GM21576 (cell line): Measurements from ENCODE around the gene COG4.

Source experiments
- ATAC-seq: cut with Tn5 transposase; IDR thresholded peaks from one replicate; pipeline ENCODE4 v1.9.1; 2021; ENCODE audit warnings: mild to moderate bottlenecking, moderate library complexity; ENCODE audit not compliant: unreplicated experiment

The COG4 gene

DNA sequence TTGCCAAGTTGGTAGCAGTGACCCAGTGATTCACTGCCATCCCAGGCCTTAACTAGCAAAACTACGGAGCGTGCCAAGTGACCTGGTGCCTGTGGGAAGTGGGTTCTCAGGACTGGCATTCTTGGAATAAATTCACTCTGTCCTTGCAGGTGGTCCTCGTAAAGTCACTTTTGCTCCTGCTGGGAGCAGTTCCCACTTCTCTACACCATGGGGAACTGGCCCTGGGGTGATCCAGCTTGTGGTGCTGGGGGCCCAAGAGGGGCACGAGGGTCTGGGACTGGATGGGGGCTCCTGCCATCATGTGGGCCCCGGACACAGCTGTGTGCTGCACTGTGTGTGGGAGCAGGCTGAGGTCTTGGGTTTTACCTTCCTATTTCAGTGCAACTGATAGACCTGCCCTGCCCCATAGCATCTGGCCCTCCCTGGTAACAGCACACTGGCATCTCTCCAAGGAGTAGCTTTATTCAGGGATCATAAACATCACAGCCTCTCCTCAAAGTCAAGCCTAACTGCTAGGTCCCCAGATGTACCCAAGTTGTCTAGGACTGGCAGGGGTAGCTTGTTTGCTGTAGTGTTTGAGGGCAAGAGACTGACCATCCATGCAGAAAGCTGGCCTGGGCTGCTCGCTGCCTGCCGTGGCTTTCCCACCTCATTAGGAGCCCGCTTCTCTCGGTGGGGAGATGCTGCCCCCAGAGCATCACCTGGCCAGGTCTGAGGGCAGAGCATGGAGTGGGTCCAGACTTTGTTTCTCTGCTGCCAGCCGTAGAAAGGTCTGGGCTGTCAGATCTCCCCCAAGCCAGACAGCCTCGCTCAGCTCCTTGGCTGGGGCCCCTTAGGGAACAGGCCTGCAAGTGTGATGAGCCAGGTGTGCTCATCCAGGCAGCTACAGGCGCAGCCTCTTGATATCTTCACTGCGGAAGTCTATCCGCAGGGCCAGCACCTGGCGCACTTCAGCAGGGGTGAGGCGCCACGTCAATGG, 42.9 kb downstream of the COG4 start:
- no peak for ATAC-seq

DNA sequence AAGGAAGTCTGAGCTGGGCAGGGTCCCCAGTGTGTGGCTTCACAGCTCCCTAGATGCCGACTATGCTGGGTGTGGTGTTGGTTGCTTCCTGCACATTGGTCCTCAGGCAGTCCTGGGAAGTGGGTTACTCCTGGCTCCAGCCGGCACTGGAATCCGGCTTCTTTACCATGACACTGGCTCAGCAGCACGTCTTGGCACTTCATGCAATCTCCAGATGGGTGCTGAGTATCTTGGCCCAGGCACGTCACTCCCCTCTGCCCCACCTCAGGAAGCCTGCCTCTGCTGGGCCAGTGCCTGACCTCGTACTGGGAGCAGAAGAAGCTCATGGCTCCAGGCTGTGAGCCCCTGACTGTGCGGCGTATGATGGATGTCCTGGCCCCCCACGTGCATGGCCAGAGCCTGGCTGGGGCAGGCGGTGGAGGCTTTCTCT, 44.4 kb downstream of the COG4 start:
- ATAC-seq = no peak

DNA sequence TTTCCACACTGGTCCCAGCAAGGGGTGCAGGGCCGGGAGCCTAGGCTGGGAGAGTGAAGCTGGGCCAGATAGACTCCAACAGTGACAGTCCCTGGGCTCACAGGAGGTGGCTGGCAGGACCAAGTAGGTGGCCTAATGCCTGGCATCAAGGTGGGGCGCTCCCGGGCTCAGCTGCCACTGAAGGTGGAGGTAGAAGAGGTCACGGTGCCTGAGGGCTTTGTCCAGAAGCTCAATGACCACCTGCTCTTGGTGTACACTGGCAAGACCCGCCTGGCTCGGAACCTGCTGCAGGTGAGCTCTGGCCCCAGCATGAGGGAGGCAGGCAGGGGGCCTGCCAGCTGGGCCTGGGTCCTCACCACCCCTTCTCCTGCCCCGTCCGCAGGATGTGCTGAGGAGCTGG, 45.2 kb downstream of the COG4 start:
- no peak for ATAC-seq

DNA sequence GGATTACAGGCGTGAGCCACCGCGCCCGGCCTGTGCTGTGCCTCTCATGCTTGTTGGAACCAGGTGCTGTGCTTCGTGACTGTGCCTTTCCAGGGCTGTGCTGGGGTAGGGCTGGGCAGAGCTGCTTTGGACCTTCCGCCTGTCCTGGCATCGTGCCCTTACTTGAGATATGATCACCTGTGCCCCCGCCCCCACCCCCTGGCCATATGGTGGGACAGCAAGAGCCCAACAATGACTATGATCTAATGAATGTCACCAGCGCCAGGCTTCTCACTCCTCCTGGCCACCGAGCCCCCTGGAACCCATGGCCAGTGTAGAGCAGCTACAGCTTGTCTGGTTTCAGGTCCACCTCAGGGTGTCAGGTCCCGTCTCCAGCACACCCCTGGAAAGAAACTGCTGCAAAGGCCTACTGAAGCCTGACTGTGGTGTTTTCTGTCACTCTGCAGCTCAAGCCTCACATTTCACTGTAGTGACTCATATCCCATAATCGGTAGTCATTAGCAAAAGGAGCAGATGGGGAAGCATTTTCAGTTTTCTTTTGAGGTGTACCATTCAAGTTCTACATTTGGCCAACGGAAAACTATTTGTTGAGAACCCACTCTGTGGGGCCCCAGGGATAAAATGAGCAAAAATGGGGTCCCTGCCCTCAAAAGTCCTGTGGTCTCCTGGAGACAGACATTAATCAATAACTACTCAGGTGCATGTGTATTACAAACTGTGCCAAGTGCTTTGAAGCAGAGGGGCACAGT, 46.9 kb downstream of the COG4 start:
- ATAC-seq = peak; percentile 68

DNA sequence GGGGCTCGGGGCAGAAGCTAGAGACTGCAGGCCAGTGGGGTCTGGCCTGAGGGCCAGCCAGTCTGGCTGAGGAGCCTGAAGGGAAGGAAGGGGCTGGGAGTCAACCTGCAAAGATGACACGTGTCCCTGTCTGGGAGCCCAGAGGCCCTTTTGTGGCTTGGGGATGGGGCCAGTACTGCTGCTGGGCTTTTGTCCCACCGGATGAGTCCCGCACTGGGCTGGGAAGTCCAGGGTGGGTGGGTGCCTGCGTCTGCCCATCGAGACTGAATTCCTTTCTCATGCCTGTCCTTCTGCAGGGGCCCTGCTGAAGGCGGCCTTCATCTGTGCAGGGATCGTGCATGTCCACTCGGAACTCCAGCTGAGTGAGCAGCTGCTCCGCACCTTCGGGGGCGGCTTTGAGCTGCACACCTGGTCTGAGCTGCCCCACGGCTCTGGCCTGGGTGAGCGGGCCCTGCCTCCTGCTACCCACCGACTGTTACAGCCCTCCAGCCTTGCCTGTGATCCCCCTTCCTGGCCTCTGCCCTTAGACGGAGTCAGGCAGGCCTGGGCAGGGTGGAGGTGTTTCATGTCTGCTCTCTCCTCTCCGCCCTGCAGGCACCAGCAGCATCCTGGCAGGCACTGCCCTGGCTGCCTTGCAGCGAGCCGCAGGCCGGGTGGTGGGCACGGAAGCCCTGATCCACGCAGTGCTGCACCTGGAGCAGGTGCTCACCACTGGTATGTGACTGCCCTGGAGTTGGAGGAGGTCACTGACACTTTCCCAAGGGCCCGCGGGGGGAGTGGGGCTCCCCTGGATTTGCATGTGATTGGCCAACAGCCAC, 48.1 kb downstream of the COG4 start:
- no peak for ATAC-seq

- no peak for ATAC-seq
Measured at GRCh38 chr16:70474320-70475053, 48.9 kb downstream of the COG4 start.

- ATAC-seq = no peak
Measured at GRCh38 chr16:70473446-70474319, 49.7 kb downstream of the COG4 start.

- no peak for ATAC-seq
Measured at GRCh38 chr16:70472786-70473433, 50.4 kb downstream of the COG4 start.

GRCh38 chr16:70470927-70471341, 52.4 kb downstream of the COG4 start:
- ATAC-seq = no peak

DNA sequence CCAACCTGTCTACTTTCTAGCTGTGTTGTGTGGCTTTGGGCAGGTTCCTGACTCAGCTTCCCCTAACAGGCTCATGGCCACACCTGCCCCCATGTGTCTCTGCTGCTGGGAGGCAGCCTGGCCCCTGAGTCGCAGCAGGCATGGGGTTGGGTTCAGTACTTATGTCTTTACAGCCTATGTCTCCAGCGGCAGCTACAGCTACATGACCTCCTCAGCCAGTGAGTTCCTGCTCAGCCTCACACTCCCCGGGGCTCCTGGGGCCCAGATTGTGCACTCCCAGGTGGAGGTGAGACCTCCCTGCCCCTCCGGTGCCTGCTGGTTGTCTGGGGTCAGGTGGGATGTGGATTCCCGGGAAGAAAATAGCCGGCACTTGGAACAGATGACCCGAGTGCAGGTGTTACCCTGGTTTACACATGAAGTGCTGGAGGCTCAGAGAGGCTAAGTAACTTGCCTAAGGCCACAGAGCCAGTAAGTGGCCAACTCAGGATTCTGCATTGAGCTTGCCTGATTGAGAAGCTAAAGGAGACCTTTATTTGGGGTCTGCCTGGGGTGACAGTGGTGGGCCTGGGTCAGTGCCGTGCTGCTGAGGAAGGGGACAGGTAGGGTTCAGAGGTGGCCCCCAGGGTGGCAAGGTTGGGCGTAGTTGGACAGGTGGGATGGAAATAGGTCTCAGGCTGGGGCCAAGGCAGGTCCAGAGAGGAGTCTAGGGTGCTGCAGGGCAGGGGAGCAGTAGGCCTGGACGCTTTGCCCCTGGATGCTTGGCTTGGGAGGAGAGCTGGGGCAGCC, 53.0 kb downstream of the COG4 start:
- ATAC-seq = no peak

- ATAC-seq = no peak
Measured at GRCh38 chr16:70468776-70469525, 54.4 kb downstream of the COG4 start.

DNA sequence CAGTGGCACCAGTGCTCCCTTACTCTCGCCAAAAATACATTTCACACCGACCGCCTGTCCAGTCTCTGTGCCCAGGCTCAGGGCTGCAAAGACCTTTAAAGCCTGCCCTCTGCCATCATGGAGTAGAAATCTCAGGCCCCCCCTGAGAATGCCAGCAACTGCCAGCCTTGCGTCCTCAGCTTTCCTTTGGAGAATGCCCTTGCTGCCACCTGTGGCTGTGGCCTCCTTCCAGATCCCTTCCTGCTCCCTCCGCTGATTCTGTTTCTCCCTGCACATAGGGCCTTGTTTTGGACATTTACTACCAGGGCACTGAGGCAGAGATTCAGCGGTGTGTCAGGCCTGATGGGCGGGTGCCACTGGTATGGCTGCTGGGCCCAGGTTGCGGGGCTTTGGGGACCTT, 55.7 kb downstream of the COG4 start:
- no peak for ATAC-seq

DNA sequence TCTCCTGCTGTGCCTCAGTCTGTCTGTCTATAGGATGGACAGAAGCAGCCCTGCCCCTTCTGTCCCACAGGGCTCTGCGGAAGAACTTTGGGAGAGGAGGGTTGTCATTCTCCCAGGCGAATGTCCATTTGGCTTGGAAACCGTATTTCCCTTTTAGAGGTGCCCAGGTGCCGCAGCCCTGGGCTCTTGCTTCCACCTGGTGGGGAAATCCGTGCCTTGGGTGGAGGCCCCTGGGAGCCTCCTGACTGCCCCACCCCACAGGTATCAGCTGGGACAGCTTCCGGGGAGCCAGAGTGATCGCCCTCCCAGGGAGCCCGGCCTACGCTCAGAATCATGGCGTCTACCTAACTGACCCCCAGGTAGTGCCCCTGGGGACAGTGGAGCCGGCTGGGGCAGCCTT, 56.2 kb downstream of the COG4 start:
- ATAC-seq = no peak

- ATAC-seq = no peak
Measured at GRCh38 chr16:70466805-70467076, 56.6 kb downstream of the COG4 start.

DNA sequence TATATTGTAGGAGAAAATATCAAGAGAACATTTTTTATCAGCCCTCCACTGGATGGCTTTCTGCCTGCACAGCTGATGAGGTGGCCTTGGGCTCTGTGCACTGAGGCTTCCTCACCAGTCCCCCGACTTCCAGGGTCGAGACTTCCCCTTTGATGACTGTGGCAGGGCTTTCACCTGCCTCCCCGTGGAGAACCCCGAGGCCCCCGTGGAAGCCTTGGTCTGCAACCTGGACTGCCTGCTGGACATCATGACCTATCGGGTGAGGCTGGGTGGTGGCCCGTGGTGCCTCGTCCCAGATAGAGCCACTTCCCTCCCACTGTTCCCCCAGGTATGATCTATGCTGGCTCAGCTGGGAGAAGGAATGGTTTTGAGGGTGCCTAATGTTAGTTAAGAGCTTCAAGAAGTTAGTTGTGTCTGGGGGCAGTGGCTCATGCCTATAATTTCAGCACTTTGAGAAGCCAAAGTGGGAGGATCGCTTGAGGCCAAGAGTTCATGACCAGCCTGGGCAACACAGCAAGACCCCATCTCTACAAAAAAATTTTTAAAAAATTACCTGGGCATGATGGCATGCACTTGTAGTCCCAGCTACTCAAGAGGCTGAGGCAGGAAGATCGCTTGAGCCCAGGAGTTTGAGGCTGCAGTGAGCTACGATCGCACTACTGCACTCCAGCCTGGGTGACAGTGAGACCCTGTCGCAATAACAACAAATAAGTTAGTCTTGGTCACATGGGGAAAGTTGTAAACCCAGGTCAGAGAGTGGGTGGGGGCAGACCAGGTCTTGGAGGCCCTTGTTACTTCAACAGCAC, 57.2 kb downstream of the COG4 start:
- no peak for ATAC-seq

DNA sequence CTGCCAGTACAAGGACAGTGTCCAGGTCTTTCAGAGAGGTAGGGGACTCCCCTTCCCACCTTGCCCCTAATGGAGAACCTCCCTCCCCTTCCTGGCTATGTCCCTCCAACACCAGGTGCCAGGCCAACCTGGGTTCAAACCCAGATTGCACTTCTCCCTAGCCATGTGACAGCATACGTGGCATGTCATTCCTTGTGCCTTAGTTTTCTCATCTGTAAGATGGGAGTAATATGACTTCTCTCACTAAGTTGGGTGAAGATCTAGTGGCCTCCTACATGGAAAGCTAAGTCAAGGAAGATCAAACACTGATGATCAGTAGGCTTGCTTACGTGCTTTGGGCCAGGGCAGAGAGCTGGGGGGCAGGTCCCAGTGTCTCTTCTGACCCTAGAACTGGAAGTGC, 60.1 kb downstream of the COG4 start:
- ATAC-seq = no peak

DNA sequence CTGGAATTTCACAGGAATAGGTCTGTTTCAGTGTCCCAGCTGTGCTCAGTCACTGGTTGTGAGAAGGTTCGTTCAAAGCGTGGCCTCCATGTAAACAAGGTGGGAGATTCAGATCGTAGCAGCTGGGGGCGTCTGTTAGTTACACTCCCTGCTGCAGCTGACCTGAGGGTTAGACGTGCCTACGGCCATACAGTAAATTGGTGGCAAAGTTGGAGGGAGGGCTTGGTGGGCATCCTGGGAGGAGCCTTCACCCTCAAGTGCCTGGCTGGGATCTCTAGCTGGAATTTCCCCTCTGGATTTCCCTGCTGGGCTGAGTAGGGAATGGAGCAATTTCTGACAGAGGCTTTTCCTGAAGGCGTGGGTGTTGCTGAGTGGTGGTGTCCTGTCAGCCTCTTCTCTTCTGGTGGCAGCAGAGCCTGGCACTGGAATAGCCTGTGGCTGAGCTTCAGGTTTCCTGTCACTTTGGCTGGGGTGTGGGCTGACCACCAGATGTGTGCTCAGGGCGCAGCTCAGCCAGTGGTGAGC, 62.6 kb downstream of the COG4 start:
- no peak for ATAC-seq
